ENCODE data around the gene PSMA6. TPM values are rescaled to one million over a fixed set of nuclear protein-coding genes. Genes with fewer than 3 reads are reported as not detected.

The PSMA6 gene
- total RNA-seq, 1 donor from 2014 or later, result 501 TPM

DNA sequence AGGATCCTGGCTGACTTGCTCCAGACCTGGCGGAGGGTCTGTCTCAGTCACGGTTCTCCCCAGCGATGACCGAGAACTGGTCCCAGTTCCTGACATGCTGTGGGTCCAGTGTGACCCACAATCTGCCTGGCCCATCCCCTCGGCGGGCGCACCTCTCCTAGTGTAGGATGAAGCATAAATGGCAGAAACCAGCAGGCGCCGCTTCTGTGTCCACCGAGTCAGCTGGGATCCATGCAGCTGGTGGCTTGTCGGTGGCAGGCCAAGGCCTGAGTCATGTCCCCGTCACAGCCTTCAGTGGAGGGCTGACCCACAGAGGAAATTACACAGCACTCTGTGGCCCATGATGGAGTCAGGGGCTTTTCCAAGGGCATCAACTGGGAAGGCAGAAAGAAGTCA is 73.9 kb downstream of the PSMA6 start:
- peaks cover 43% of the 10 kb centered on the region for H3K4me1 Mint-ChIP-seq
- no peaks in the 10 kb centered on the region for H3K36me3 Mint-ChIP-seq (ENCODE audit: low read depth)
- no peak overlapping the region for H3K4me3 Mint-ChIP-seq
- intact Hi-C loops (cut with micrococcal nuclease), result no loop called here
- no peaks in the 10 kb centered on the region for H3K9me3 Mint-ChIP-seq
- peak overlapping the region; percentile 89 for H3K27ac Mint-ChIP-seq
- peak; percentile 63 for DNase-seq
- no peaks in the 10 kb centered on the region for H3K27me3 Mint-ChIP-seq

DNA sequence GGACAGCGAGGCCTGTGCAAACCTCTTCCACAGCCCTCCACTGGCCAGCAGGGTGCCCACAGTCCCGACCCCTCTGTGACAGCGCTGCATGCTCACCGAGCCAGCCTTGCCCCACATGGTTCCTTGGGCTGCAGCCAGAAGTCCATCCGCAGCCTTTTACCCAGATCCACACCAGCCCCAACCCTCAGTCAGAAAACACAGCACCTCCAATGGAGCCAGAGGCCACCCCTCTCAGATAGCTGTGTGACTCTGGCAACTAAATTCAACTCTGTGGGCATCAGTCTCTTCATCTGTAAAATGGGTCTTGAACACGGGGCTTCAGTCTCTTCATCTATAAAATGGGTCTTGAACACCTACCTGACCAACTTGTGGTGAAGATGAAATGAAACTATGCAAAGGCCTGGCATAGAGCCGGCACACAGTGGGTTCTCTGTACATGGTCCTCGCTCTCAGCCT is 74.4 kb downstream of the PSMA6 start:
- Mint-ChIP-seq H3K4me3 (no peak overlapping the region), H3K4me1 (peaks cover 43% of the 10 kb centered on the region), H3K27ac (peak overlapping the region; percentile 89), H3K27me3 (no peaks in the 10 kb centered on the region), H3K9me3 (no peaks in the 10 kb centered on the region), H3K36me3 (ENCODE audit: low read depth) (no peaks in the 10 kb centered on the region)
- DNase-seq, result no peak
- intact Hi-C loops (cut with micrococcal nuclease), result no loop called here

DNA sequence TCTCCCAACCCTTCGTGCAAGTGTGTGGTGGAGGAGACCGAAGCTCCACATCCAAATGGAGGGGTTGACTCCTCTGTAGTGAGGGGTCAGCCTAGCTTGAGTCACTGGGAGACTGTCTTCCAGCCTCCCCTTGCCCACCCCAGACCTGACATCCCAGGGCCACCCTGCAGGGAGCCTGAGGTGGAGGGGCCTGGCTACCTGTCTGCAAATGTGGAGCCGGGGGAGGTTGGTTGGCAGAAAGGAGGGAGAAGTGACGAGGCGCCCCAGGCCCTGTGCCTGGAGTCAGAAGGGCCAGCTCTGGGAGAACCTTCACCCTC is 74.8 kb downstream of the PSMA6 start:
- intact Hi-C loops (cut with micrococcal nuclease), result no loop called here

More for the DNA sequence above, 74.8 kb downstream of the PSMA6 start:
- no peaks in the 10 kb centered on the region for H3K36me3 Mint-ChIP-seq (ENCODE audit: low read depth)
- H3K9me3 Mint-ChIP-seq, result no peaks in the 10 kb centered on the region
- no peak overlapping the region for H3K4me3 Mint-ChIP-seq
- H3K27ac Mint-ChIP-seq, result peak overlapping the region; percentile 89
- no peak for DNase-seq
- H3K27me3 Mint-ChIP-seq, result no peaks in the 10 kb centered on the region
- peaks cover 43% of the 10 kb centered on the region for H3K4me1 Mint-ChIP-seq

Other genes starting within 250 kb of the PSMA6 start
- 37.9 and 41.6 TPM in 2 replicates for gene FAM177A1, start 246.1 kb upstream of the PSMA6 start, total RNA-seq
- 51.6 and 58.1 TPM in 2 replicates for gene PPP2R3C, start 170.4 kb upstream of the PSMA6 start, total RNA-seq
- gene PRORP, start 169.8 kb upstream of the PSMA6 start, total RNA-seq, result 35.6 and 41.1 TPM in 2 replicates
- gene NFKBIA, start 112.4 kb downstream of the PSMA6 start, total RNA-seq, result 506 and 534 TPM in 2 replicates
- gene INSM2, start 241.8 kb downstream of the PSMA6 start, total RNA-seq, result not detected in 2 replicates

Data from activated CD4-positive, alpha-beta T cell treated with anti-CD3 and anti-CD28 coated beads, Interleukin-2, amount 10 ng/mL, durations not matched to agents 24 days and 14 days (primary cell).